ENCODE results near the gene KRT222. TPM values are rescaled to one million over a fixed set of nuclear protein-coding genes. Genes with fewer than 3 reads are reported as not detected.

Gene KRT222
- polyA plus RNA-seq, 1 donor (not counting 4 experiments of a cell fraction or from before 2014, with no cell fraction given), result 0.76 TPM

- H2AFZ ChIP-seq (ENCODE audit: control insufficient read depth, low read length), result no peak overlapping the region
- H3K4me3 ChIP-seq (ENCODE audit: control insufficient read depth in 2 of 3, extremely low read depth in 1 of 3, insufficient read depth in 2 of 3, low read depth in 1 of 3, low read length in 3 of 3), result no peak overlapping the region
- no peaks in the 10 kb centered on the region for H3K27me3 ChIP-seq (ENCODE audit: control insufficient read depth, extremely low read depth, insufficient read depth, low read length)
- DNase-seq (ENCODE audit: low read depth, low spot score) (no peak), FAIRE-seq (peak; percentile 71)
- H3K9me3 ChIP-seq (ENCODE audit: control insufficient read depth, low read depth, low read length), result no peaks in the 10 kb centered on the region
- H3K9me1 ChIP-seq (ENCODE audit: control insufficient read depth, extremely low read depth, insufficient read depth, low read length), result no peaks in the 10 kb centered on the region
- H3K36me3 ChIP-seq (ENCODE audit: control insufficient read depth in 2 of 2, extremely low read depth in 1 of 2, insufficient read depth in 2 of 2, low read length in 2 of 2), result peaks cover 17 to 50% of the 10 kb centered on the region in 2 experiments
- dilution Hi-C loops (cut with MboI; ENCODE audit: extremely low pct_ligation_motif_present, low sequenced_read_pairs), result no loop called here
- H3K9ac ChIP-seq (ENCODE audit: control insufficient read depth, extremely low read depth, insufficient read depth, low read length), result no peak overlapping the region
- no peak overlapping the region for H3K4me2 ChIP-seq (ENCODE audit: control insufficient read depth, extremely low read depth, insufficient read depth, low read depth, low read length)
- H3K4me1 ChIP-seq (ENCODE audit: control insufficient read depth, extremely low read depth, insufficient read depth, low read length), result no peaks in the 10 kb centered on the region
- H3K27ac ChIP-seq (ENCODE audit: control insufficient read depth, insufficient read depth, low read length), result no peak overlapping the region
- H3K79me2 ChIP-seq (ENCODE audit: control insufficient read depth, insufficient read depth, low read length), result no peaks in the 10 kb centered on the region
- no peaks in the 10 kb centered on the region for H4K20me1 ChIP-seq (ENCODE audit: control insufficient read depth, extremely low read depth, insufficient read depth, low read length)
- TF ChIP-seq EZH2 (IDR thresholded peaks at IDR 0.05; ENCODE audit: low read length) (no peak), CTCF (optimal IDR thresholded peaks at IDR 0.05 in 1 of 3, IDR thresholded peaks at IDR 0.05 in 1 of 3, conservative IDR thresholded peaks at IDR 0.05 in 1 of 3; ENCODE audit: extremely low read depth in 1 of 3, insufficient read depth in 2 of 3, low read length in 3 of 3) (no peak)
Observed at GRCh38 chr17:40632216-40632615, 32.8 kb downstream of the KRT222 start.

GRCh38 chr17:40629842-40630241 lies 35.1 kb downstream of the KRT222 start:
- H3K4me1 ChIP-seq (ENCODE audit: control insufficient read depth, extremely low read depth, insufficient read depth, low read length), result no peaks in the 10 kb centered on the region
- H3K4me3 ChIP-seq (ENCODE audit: control insufficient read depth in 2 of 3, extremely low read depth in 1 of 3, insufficient read depth in 2 of 3, low read depth in 1 of 3, low read length in 3 of 3), result no peak overlapping the region
- dilution Hi-C loops (cut with MboI; ENCODE audit: extremely low pct_ligation_motif_present, low sequenced_read_pairs), result no loop called here

More at GRCh38 chr17:40629842-40630241, 35.1 kb downstream of the KRT222 start:
- TF ChIP-seq CTCF (optimal IDR thresholded peaks at IDR 0.05 in 1 of 3, IDR thresholded peaks at IDR 0.05 in 1 of 3, conservative IDR thresholded peaks at IDR 0.05 in 1 of 3; ENCODE audit: extremely low read depth in 1 of 3, insufficient read depth in 2 of 3, low read length in 3 of 3) (no peak), EZH2 (IDR thresholded peaks at IDR 0.05; ENCODE audit: low read length) (no peak)
- H3K9me3 ChIP-seq (ENCODE audit: control insufficient read depth, low read depth, low read length), result no peaks in the 10 kb centered on the region
- no peak overlapping the region for H3K9ac ChIP-seq (ENCODE audit: control insufficient read depth, extremely low read depth, insufficient read depth, low read length)
- H3K36me3 ChIP-seq (ENCODE audit: control insufficient read depth in 2 of 2, extremely low read depth in 1 of 2, insufficient read depth in 2 of 2, low read length in 2 of 2), result peaks cover 15 to 35% of the 10 kb centered on the region in 2 experiments
- no peak for FAIRE-seq
- H4K20me1 ChIP-seq (ENCODE audit: control insufficient read depth, extremely low read depth, insufficient read depth, low read length), result no peaks in the 10 kb centered on the region
- DNase-seq (ENCODE audit: low read depth, low spot score), result no peak
- H3K4me2 ChIP-seq (ENCODE audit: control insufficient read depth, extremely low read depth, insufficient read depth, low read depth, low read length), result no peak overlapping the region
- no peaks in the 10 kb centered on the region for H3K9me1 ChIP-seq (ENCODE audit: control insufficient read depth, extremely low read depth, insufficient read depth, low read length)
- no peaks in the 10 kb centered on the region for H3K27me3 ChIP-seq (ENCODE audit: control insufficient read depth, extremely low read depth, insufficient read depth, low read length)
- H3K79me2 ChIP-seq (ENCODE audit: control insufficient read depth, insufficient read depth, low read length), result no peaks in the 10 kb centered on the region
- no peak overlapping the region for H2AFZ ChIP-seq (ENCODE audit: control insufficient read depth, low read length)
- no peak overlapping the region for H3K27ac ChIP-seq (ENCODE audit: control insufficient read depth, insufficient read depth, low read length)
